HCT116 (cell line): Measurements from ENCODE around the gene SPATA16. TPM values are rescaled to one million over a fixed set of nuclear protein-coding genes. Genes with fewer than 3 reads are reported as not detected.

Experiments used
- ATAC-seq: fragments of 200-7000 bp; cut with Tn5 transposase; 2 replicates; pipeline ENCODE4 v1.9.1; 2020; ENCODE audit warnings: mild to moderate bottlenecking, moderate library complexity
- BruUV-seq: library from RNA; stranded (reverse); fragments of 400-500 nt; replicated peaks from 2 replicates; lab custom pipeline; 2021; lab: Mats Ljungman, UMichigan
- CTCF ChIA-PET: fragments of 300-600 bp; sonication (Branson Sonifier 250); formaldehyde crosslinking; loops from one replicate; lab custom pipeline; 2021; ENCODE audit warnings: antibody characterized with exemption; lab: Charles Lee
- POLR2A ChIA-PET: fragments of 300-600, 350-600 bp; sonication (Branson Sonifier 250); formaldehyde crosslinking; loops from one replicate; lab custom pipeline; 2021; ENCODE audit warnings: antibody characterized with exemption; lab: Charles Lee
- RAD21 ChIA-PET, 2 experiments: fragments of 300-600 bp; sonication (Branson Sonifier 250); formaldehyde crosslinking; loops; one replicate each; lab custom pipeline; 2023; ENCODE audit warnings: low total read pairs in 2 of 2; ENCODE audit not compliant: uncharacterized antibody in 2 of 2, unreplicated experiment in 2 of 2, low non-redundant PET in 1 of 2; lab: Charles Lee
- DNase-seq: peaks from one replicate; pipeline ENCODE4 v3.0.0-alpha.2; 2010; ENCODE audit warnings: low read depth, low spot score
- H2AFZ ChIP-seq: fragments of 200-600 bp; shearing (Covaris generic), sonication (generic); 2 replicates; pipeline ENCODE4 v1.6.1; 2017; ENCODE audit warnings: low read depth, mixed run types, mixed read lengths, antibody characterized with exemption, low read length; ENCODE audit not compliant: poor library complexity, severe bottlenecking
- H3K27ac ChIP-seq: 2 replicates; pipeline ENCODE4 v1.5.1; 2012; ENCODE audit warnings: low read depth, low read length
- H3K27me3 ChIP-seq: fragments of 200-600 bp; sonication (generic); 2 replicates; pipeline ENCODE4 v1.6.1; 2016; ENCODE audit warnings: mixed run types, low read length, mixed read lengths; ENCODE audit not compliant: insufficient read depth
- H3K36me3 ChIP-seq, 2 experiments: fragments of 200-500 bp in 1 of 2; fragments of 200-600 bp in 1 of 2; sonication (Bioruptor generic) in 1 of 2; sonication (generic) in 1 of 2; 2 replicates each; pipeline versions ENCODE4 v1.5.1 to v1.6.1; 2014 to 2016; ENCODE audit warnings: low read length in 2 of 2, inconsistent platforms in 1 of 2, mixed read lengths in 1 of 2, mixed run types in 1 of 2; ENCODE audit not compliant: insufficient read depth in 2 of 2, control insufficient read depth in 1 of 2
- H3K4me1 ChIP-seq, 2 experiments: fragments of 200-600 bp in 1 of 2; sonication (generic) in 1 of 2; 2 replicates each; pipeline versions ENCODE4 v1.5.1 to v1.6.1; 2012 to 2017; ENCODE audit warnings: low read length in 2 of 2, inconsistent platforms in 1 of 2, mild to moderate bottlenecking in 1 of 2, mixed read lengths in 1 of 2, mixed run types in 1 of 2, moderate library complexity in 1 of 2; ENCODE audit not compliant: insufficient read depth in 2 of 2, control insufficient read depth in 1 of 2
- H3K4me2 ChIP-seq: fragments of 200-600 bp; sonication (generic); 2 replicates; pipeline ENCODE4 v1.6.1; 2017; ENCODE audit warnings: mixed run types, low read length, mixed read lengths
- H3K4me3 ChIP-seq, 2 experiments: fragments of 200-600 bp in 1 of 2; sonication (generic) in 1 of 2; replicated peaks in 1 of 2; 2 replicates each; pipeline ENCODE4 v1.5.1; 2011 to 2016; ENCODE audit warnings: low read length in 2 of 2, control low read depth in 1 of 2, low read depth in 1 of 2, mild to moderate bottlenecking in 1 of 2, mixed read lengths in 1 of 2, mixed run types in 1 of 2
- H3K79me2 ChIP-seq: fragments of 200-600 bp; sonication (generic); 2 replicates; pipeline ENCODE4 v1.6.1; 2017; ENCODE audit warnings: mild to moderate bottlenecking, mixed run types, low read length, moderate library complexity, mixed read lengths; ENCODE audit not compliant: insufficient read depth
- H3K9ac ChIP-seq: fragments of 200-600 bp; sonication (generic); 2 replicates; pipeline ENCODE4 v1.6.1; 2016; ENCODE audit warnings: low read length, mixed read lengths
- H3K9me2 ChIP-seq: fragments of 200-600 bp; sonication (generic), shearing (Covaris generic); 2 replicates; pipeline ENCODE4 v1.6.1; 2017; ENCODE audit warnings: mixed run types, mild to moderate bottlenecking, moderate library complexity; ENCODE audit not compliant: insufficient read depth
- H3K9me3 ChIP-seq, 2 experiments: fragments of 200-500 bp in 1 of 2; fragments of 200-600 bp in 1 of 2; sonication (Bioruptor generic) in 1 of 2; sonication (generic) in 1 of 2; 2 replicates each; pipeline ENCODE4 v1.6.1; 2014 to 2017; ENCODE audit warnings: low read length in 2 of 2, mixed read lengths in 2 of 2, inconsistent platforms in 1 of 2, low read depth in 1 of 2, mild to moderate bottlenecking in 1 of 2, mixed run types in 1 of 2, moderate library complexity in 1 of 2; ENCODE audit not compliant: control insufficient read depth in 1 of 2, insufficient read depth in 1 of 2
- H4K20me1 ChIP-seq: fragments of 200-600 bp; sonication (generic), shearing (Covaris generic); 2 replicates; pipeline ENCODE4 v1.6.1; 2017; ENCODE audit warnings: mixed run types, mild to moderate bottlenecking, moderate library complexity; ENCODE audit not compliant: insufficient read depth
- ATF3 ChIP-seq: IDR thresholded peaks from 2 replicates; pipeline ENCODE4 v1.6.1; 2012
- CEBPB ChIP-seq: IDR thresholded peaks from 2 replicates; pipeline ENCODE4 v1.6.1; 2012; ENCODE audit warnings: low read depth
- EZH2 ChIP-seq: fragments of 200-600 bp; sonication (generic); IDR thresholded peaks from 2 replicates; pipeline ENCODE4 v1.6.1; 2017; ENCODE audit warnings: antibody characterized with exemption, mixed run types
- FOSL1 ChIP-seq: IDR thresholded peaks from 2 replicates; pipeline ENCODE4 v1.6.1; 2012; ENCODE audit warnings: low read depth
- JUND ChIP-seq: IDR thresholded peaks from 2 replicates; pipeline ENCODE4 v1.6.1; 2012
- POLR2AphosphoS5 ChIP-seq: IDR thresholded peaks from 2 replicates; pipeline ENCODE4 v1.6.1; 2011; ENCODE audit warnings: mild to moderate bottlenecking, low read depth, low read length, moderate library complexity
- REST ChIP-seq: IDR thresholded peaks from 2 replicates; pipeline ENCODE4 v1.6.1; 2012; ENCODE audit warnings: low read depth
- SIN3A ChIP-seq: IDR thresholded peaks from 2 replicates; pipeline ENCODE4 v1.6.1; 2012; ENCODE audit warnings: low read depth
- TCF7L2 ChIP-seq: IDR thresholded peaks from 2 replicates; pipeline ENCODE4 v1.7.0; 2011; ENCODE audit warnings: borderline replicate concordance, inconsistent platforms; ENCODE audit not compliant: insufficient read depth, insufficient read length; ENCODE audit errors: extremely low read depth
- ZNF274 ChIP-seq: fragments of 200-500 bp; sonication (Bioruptor generic); IDR thresholded peaks from 2 replicates; pipeline ENCODE4 v1.6.1; 2014; ENCODE audit warnings: mild to moderate bottlenecking, low read depth, low read length, inconsistent platforms
- intact Hi-C: fragments of 100-400 bp; cut with micrococcal nuclease; formaldehyde crosslinking; loops from 2 replicates; pipeline ENCODE4 v1.10.0; 2022
- total RNA-seq: library from RNA; stranded (reverse); gene quantifications from one replicate; pipeline ENCODE4 v1.2.1, GENCODE V29; 2021; ENCODE audit not compliant: unreplicated experiment
- TF ChIP-seq, protein P1 (sequence below), 3 experiments: fragments of 200-600 bp in 1 of 3; sonication (generic) in 1 of 3; IDR thresholded peaks in 2 of 3; conservative IDR thresholded peaks in 1 of 3; 2 replicates each; pipeline ENCODE4 v1.5.1; 2012 to 2017; ENCODE audit warnings: low read depth in 2 of 3, low read length in 2 of 3, antibody characterized with exemption in 1 of 3, borderline replicate concordance in 1 of 3, control low read depth in 1 of 3, mild to moderate bottlenecking in 1 of 3, mixed read lengths in 1 of 3, mixed run types in 1 of 3, moderate library complexity in 1 of 3; ENCODE audit not compliant: insufficient read depth in 1 of 3
- TF ChIP-seq, protein P2 (sequence below): IDR thresholded peaks from 2 replicates; pipeline ENCODE4 v1.6.1; 2011; ENCODE audit warnings: mild to moderate bottlenecking, low read length, moderate library complexity; ENCODE audit not compliant: insufficient replicate concordance; ENCODE audit errors: extremely low read depth

The SPATA16 gene
- total RNA-seq, 1 experiment from 2014 or later, result not detected

DNA sequence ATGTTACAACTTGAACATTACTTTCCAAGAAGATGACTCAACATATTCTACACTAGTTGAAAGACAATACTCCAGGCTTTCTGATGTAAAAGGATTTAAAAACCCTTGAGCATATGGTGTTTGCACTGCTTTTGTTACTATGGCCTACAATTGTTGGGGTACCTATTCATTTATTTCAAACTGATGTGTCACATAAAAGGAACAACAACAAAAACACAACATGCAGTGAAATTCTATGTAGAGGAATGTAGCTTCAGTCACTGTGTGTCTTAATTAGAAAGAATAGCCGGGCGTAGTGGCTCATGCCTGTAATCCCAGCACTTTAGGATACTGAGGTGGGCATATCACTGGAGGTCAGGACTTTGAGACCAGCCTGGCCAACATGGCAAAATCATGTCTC is 1.6 kb downstream of the SPATA16 start:
- Histone ChIP-seq H3K27me3 (no peaks in the 10 kb centered on the region), H2AFZ (no peak overlapping the region), H3K27ac (no peak overlapping the region), H4K20me1 (no peaks in the 10 kb centered on the region), H3K4me3 (no peak overlapping the region), H3K9ac (no peak overlapping the region), H3K9me3 (no peaks in the 10 kb centered on the region), H3K79me2 (no peaks in the 10 kb centered on the region), H3K9me2 (no peaks in the 10 kb centered on the region), H3K4me1 (0 out of 4 replicates have a peak, but pooled peaks cover 0 to 3% of the 10 kb centered on the region in 2 experiments), H3K36me3 (no peaks in the 10 kb centered on the region), H3K4me2 (no peak overlapping the region)
- BruUV-seq, result no TSS peak
- ChIA-PET POLR2A (no interaction called here), CTCF (no interaction called here), RAD21 (no interaction called here)
- TF ChIP-seq SIN3A, result no peak
- TF ChIP-seq POLR2AphosphoS5, result no peak
- TF ChIP-seq, protein P1, sequence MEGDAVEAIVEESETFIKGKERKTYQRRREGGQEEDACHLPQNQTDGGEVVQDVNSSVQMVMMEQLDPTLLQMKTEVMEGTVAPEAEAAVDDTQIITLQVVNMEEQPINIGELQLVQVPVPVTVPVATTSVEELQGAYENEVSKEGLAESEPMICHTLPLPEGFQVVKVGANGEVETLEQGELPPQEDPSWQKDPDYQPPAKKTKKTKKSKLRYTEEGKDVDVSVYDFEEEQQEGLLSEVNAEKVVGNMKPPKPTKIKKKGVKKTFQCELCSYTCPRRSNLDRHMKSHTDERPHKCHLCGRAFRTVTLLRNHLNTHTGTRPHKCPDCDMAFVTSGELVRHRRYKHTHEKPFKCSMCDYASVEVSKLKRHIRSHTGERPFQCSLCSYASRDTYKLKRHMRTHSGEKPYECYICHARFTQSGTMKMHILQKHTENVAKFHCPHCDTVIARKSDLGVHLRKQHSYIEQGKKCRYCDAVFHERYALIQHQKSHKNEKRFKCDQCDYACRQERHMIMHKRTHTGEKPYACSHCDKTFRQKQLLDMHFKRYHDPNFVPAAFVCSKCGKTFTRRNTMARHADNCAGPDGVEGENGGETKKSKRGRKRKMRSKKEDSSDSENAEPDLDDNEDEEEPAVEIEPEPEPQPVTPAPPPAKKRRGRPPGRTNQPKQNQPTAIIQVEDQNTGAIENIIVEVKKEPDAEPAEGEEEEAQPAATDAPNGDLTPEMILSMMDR (IDR thresholded peaks at IDR 0.05 in 2 of 3, conservative IDR thresholded peaks at IDR 0.05 in 1 of 3; ENCODE audit: borderline replicate concordance in 1 of 3, insufficient read depth in 1 of 3, low read depth in 2 of 3, low read length in 2 of 3), result no peak
- TF ChIP-seq REST, result no peak
- TF ChIP-seq ZNF274, result no peak
- TF ChIP-seq, protein P2, sequence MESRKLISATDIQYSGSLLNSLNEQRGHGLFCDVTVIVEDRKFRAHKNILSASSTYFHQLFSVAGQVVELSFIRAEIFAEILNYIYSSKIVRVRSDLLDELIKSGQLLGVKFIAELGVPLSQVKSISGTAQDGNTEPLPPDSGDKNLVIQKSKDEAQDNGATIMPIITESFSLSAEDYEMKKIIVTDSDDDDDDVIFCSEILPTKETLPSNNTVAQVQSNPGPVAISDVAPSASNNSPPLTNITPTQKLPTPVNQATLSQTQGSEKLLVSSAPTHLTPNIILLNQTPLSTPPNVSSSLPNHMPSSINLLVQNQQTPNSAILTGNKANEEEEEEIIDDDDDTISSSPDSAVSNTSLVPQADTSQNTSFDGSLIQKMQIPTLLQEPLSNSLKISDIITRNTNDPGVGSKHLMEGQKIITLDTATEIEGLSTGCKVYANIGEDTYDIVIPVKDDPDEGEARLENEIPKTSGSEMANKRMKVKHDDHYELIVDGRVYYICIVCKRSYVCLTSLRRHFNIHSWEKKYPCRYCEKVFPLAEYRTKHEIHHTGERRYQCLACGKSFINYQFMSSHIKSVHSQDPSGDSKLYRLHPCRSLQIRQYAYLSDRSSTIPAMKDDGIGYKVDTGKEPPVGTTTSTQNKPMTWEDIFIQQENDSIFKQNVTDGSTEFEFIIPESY, result no peak
- no peak for TF ChIP-seq TCF7L2
- TF ChIP-seq JUND, result no peak
- no peak for TF ChIP-seq FOSL1
- no peak for TF ChIP-seq EZH2
- no peak for TF ChIP-seq ATF3
- TF ChIP-seq CEBPB, result no peak
- ATAC-seq, result no peak
- intact Hi-C loops, result no loop called here
- DNase-seq, result no peak
